Measurements from ENCODE around the gene VDAC2.

DNA sequence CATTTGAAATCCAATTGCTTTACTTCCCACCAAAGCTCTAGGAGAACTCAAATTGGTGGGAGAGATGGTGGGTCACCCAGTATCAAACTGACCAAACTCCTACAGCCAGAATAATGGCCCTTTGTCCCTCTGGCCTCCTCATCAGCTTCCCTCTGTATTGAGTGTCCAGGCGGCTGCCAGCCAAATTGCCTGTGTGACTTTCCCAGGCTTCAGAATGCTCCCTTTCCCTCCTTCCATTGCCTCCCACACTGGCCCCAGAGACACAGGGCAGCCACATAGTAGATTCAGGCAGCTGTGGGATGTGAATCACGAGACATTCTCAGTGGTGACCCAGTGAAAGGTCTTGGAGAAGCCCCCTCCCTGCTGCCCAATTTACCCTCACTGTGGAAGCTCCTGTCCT, 12.7 kb upstream of the VDAC2 start:
- TF ChIP-seq TAF1 (IDR thresholded peaks at IDR 0.05; ENCODE audit: borderline replicate concordance, low read depth, low read length) (no peak), MYC (IDR thresholded peaks at IDR 0.05; ENCODE audit: insufficient read depth, insufficient read length, insufficient replicate concordance, low read length, severe bottlenecking) (no peak), SUPT20H (IDR thresholded peaks at IDR 0.05; ENCODE audit: borderline replicate concordance, control insufficient read depth, low read depth, low read length) (no peak), EZH2 (IDR thresholded peaks at IDR 0.05; ENCODE audit: borderline replicate concordance, control insufficient read depth, low read depth, low read length) (no peak), POLR2AphosphoS2 (IDR thresholded peaks at IDR 0.05; ENCODE audit: low read depth, low read length) (no peak), TARDBP (IDR thresholded peaks at IDR 0.05; ENCODE audit: borderline replicate concordance) (no peak), SREBF2 (IDR thresholded peaks at IDR 0.05; ENCODE audit: low read length) (no peak)
- TF ChIP-seq, protein P1, sequence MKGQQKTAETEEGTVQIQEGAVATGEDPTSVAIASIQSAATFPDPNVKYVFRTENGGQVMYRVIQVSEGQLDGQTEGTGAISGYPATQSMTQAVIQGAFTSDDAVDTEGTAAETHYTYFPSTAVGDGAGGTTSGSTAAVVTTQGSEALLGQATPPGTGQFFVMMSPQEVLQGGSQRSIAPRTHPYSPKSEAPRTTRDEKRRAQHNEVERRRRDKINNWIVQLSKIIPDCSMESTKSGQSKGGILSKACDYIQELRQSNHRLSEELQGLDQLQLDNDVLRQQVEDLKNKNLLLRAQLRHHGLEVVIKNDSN (IDR thresholded peaks at IDR 0.05; ENCODE audit: borderline replicate concordance, extremely low read length, insufficient read depth, low read depth, low read length), result no peak
- TF ChIP-seq, protein P2, sequence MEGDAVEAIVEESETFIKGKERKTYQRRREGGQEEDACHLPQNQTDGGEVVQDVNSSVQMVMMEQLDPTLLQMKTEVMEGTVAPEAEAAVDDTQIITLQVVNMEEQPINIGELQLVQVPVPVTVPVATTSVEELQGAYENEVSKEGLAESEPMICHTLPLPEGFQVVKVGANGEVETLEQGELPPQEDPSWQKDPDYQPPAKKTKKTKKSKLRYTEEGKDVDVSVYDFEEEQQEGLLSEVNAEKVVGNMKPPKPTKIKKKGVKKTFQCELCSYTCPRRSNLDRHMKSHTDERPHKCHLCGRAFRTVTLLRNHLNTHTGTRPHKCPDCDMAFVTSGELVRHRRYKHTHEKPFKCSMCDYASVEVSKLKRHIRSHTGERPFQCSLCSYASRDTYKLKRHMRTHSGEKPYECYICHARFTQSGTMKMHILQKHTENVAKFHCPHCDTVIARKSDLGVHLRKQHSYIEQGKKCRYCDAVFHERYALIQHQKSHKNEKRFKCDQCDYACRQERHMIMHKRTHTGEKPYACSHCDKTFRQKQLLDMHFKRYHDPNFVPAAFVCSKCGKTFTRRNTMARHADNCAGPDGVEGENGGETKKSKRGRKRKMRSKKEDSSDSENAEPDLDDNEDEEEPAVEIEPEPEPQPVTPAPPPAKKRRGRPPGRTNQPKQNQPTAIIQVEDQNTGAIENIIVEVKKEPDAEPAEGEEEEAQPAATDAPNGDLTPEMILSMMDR (IDR thresholded peaks at IDR 0.05 in 2 of 3, conservative IDR thresholded peaks at IDR 0.05 in 1 of 3; ENCODE audit: control insufficient read depth in 2 of 3, extremely low read depth in 1 of 3, insufficient read depth in 1 of 3, low read depth in 3 of 3, low read length in 3 of 3), result no peak
